ENCODE data around the gene DMKN. TPM values are rescaled to one million over a fixed set of nuclear protein-coding genes. Genes with fewer than 3 reads are reported as not detected.

DMKN gene
- total and polyA plus RNA-seq, 2 of the 8 experiments (the other 6 are each of a cell fraction or from before 2014, with no cell fraction given), result 290 to 330 TPM

DNA sequence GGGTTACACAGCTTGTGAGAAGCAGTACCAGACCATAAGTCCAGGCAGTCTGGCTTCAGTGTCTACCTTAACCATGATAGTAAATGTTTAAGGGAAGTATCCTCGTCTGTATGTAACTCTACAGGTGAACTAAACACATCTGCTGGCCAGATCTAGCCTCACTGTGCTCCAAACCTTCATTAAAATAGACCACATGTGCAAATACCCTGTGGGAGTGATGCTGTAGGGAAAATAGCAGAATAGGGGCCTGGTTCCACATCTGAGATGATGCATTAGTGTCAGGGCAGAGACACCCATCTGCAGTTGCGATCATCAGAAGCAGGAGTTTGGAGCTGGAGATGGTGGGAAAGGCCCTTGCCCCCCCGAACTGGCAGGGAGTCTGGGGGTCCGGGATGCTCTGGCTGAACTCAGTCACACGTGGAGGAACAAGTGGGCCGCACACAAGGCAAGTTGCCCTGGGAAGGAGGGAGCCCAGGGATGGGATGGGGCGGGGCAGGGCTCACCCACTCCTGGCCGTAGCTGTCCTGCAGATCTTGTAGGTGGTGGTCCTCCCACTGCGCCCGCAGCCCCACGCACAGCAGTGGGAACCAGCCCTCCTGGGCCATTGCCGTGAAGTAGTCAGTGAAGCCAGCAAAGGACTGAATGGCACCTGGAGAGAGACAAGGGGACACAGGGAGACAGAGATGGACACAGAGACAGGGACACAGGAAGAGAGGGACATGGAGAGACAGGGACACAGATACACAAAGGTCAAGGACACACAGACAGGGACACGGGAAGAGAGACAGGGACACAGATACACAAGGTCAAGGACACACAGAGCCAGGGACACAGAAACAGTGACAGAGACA is 39.3 kb upstream of the DMKN start:
- CTCF ChIA-PET (ENCODE audit: partially characterized antibody), result interaction anchor here (0.6 to 1.7 kb wide), 7 partner anchors 18 to 140 kb away, joined by 3 to 9 read pairs (median 4); no protein-coding TSS in a partner anchor
- no peak overlapping the region for H4K5ac ChIP-seq (ENCODE audit: insufficient read length, low read depth, low read length)
- no peaks in the 10 kb centered on the region for H3K9me3 ChIP-seq (ENCODE audit: insufficient read depth in 2 of 2, low read depth in 1 of 2, low read length in 1 of 2)
- no peak overlapping the region for H3K14ac ChIP-seq (ENCODE audit: insufficient read length)
- 0 out of 7 replicates have a peak overlapping the region, but pooled peaks of 1 of the 4 experiments have one; percentile 22 for H3K9ac ChIP-seq (replicated peaks in 1 of 4; ENCODE audit: extremely low read depth in 1 of 4, low read depth in 3 of 4, low read length in 3 of 4)
- H3K18ac ChIP-seq (ENCODE audit: extremely low read depth, low read length), result no peak overlapping the region
- DNase-seq (ENCODE audit: low read depth in 1 of 2, low spot score in 2 of 2), result no peak
- POLR2A ChIA-PET (ENCODE audit: partially characterized antibody), result interaction anchor here (0.8 to 1.6 kb wide), 5 partner anchors 10 to 70 kb away, joined by 3 to 5 read pairs (median 3); no protein-coding TSS in a partner anchor
- H3K79me2 ChIP-seq (ENCODE audit: control insufficient read depth in 1 of 2, insufficient read depth in 2 of 2, low read length in 2 of 2), result no peaks in the 10 kb centered on the region
- H3K56ac ChIP-seq (replicated peaks; ENCODE audit: insufficient read length, low read depth, low read length), result no peak overlapping the region
- H2BK5ac ChIP-seq (ENCODE audit: low read depth, low read length), result peak overlapping the region; percentile 44
- H3K4me2 ChIP-seq (ENCODE audit: insufficient read depth in 1 of 2, low read depth in 2 of 2, low read length in 2 of 2), result no peak overlapping the region
- H2BK12ac ChIP-seq (ENCODE audit: low read depth, low read length), result peak overlapping the region; percentile 90; the same call in 1 of the 2 replicates
- H3K4me3 ChIP-seq (ENCODE audit: extremely low read depth in 1 of 4, insufficient read depth in 2 of 4, low read depth in 3 of 4, low read length in 4 of 4), result no peak overlapping the region
- H3K27ac ChIP-seq (ENCODE audit: low read depth, low read length), result no peak overlapping the region
- H4K8ac ChIP-seq (ENCODE audit: extremely low read depth, insufficient read depth, low read length), result 0 out of 2 replicates have a peak overlapping the region, but pooled peaks have one; percentile 1
- no peak overlapping the region for H4K91ac ChIP-seq (replicated peaks; ENCODE audit: insufficient read length, low read length)
- TF ChIP-seq TCF12 (IDR thresholded peaks at IDR 0.05; ENCODE audit: low read depth, low read length) (no peak), YY1 (IDR thresholded peaks at IDR 0.05; ENCODE audit: low read depth, low read length) (no peak), TAF1 (IDR thresholded peaks at IDR 0.05; ENCODE audit: low read depth, low read length) (no peak), CBX8 (IDR thresholded peaks at IDR 0.05; ENCODE audit: borderline replicate concordance, low read depth, low read length) (no peak), PHF8 (conservative IDR thresholded peaks at IDR 0.05; ENCODE audit: low read depth, low read length) (no peak)
- no peak for FAIRE-seq
- WGBS, 2 experiments (ENCODE audit: extremely low coverage in 1 of 2, insufficient coverage in 1 of 2, insufficient read length in 1 of 2, insufficient replicate concordance in 2 of 2, low coverage in 1 of 2, low lambda C conversion rate in 2 of 2, missing lambda C conversion rate in 1 of 2), result 80% methylated on average over 13 of the region's 13 CpGs; no CpG with 5 or more reads in 1 of the 2 experiments
- 0 out of 2 replicates have a peak overlapping the region, but pooled peaks have one; percentile 72 for H2BK15ac ChIP-seq (ENCODE audit: low read length)
- H2BK120ac ChIP-seq (replicated peaks; ENCODE audit: low read depth, low read length), result no peak overlapping the region
- H3K23me2 ChIP-seq (ENCODE audit: low read depth, low read length), result peaks cover 1% of the 10 kb centered on the region; the same call in 1 of the 2 replicates
- no peak overlapping the region; the same call in 1 of the 2 replicates for H2AK5ac ChIP-seq (ENCODE audit: low read depth, low read length)
- peaks cover 0 to 3% (median 0%) of the 10 kb centered on the region in 4 experiments; a peak in 2 of 8 replicates for H3K36me3 ChIP-seq (ENCODE audit: control insufficient read depth in 2 of 4, insufficient read depth in 4 of 4, low read length in 3 of 4)
- no peaks in the 10 kb centered on the region; a peak in 1 of 7 replicates for H3K4me1 ChIP-seq (replicated peaks in 1 of 4; ENCODE audit: control insufficient read depth in 3 of 4, insufficient read depth in 4 of 4, low read length in 3 of 4)
- H2BK20ac ChIP-seq (ENCODE audit: low read length), result no peak overlapping the region
- H3K23ac ChIP-seq (ENCODE audit: insufficient read length), result no peak overlapping the region
- no peaks in the 10 kb centered on the region for H3K79me1 ChIP-seq (ENCODE audit: low read depth, low read length)
- no peak overlapping the region for H2AFZ ChIP-seq (ENCODE audit: low read length)
- H4K20me1 ChIP-seq (replicated peaks in 1 of 2; ENCODE audit: control insufficient read depth in 1 of 2, insufficient read depth in 2 of 2, low read length in 2 of 2), result peaks cover 2 to 7% of the 10 kb centered on the region in 2 experiments
- no peak overlapping the region for H3K4ac ChIP-seq (replicated peaks; ENCODE audit: insufficient read length, low read depth, low read length)
- H3K27me3 ChIP-seq (replicated peaks in 1 of 4; ENCODE audit: control insufficient read depth in 3 of 4, extremely low read depth in 1 of 4, insufficient read depth in 3 of 4, low read length in 3 of 4), result peaks cover 0 to 6% (median 0%) of the 10 kb centered on the region in 4 experiments; a peak in 2 of 7 replicates

All from H1 (cell line).